Measurements from ENCODE around the gene NKTR. TPM values are rescaled to one million over a fixed set of nuclear protein-coding genes. Genes with fewer than 3 reads are reported as not detected.

NKTR gene
- total RNA-seq, 1 donor from 2014 or later, result 50.0 TPM

DNA sequence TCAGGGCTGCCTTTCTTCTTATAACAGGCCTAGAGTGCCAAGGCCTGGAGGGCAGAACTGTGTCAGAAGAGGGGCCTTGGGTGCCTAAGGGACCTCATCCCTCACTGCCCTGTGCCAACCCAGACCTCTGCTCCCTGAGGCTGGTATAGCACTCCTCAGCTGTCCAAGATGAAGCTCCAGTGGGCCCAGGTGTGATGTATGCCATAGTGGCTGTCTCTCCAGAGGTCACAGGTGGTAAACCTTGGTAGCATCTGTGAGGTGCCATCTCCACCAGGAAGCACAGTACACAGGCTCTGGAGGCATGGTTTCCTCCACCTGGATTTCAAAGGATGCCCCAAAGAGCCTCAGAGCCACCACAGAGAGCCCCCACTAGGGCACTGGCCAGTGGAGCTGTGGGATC, 72.6 kb downstream of the NKTR start:
- Mint-ChIP-seq H3K36me3 (ENCODE audit: low read depth) (no peaks in the 10 kb centered on the region), H3K4me1 (ENCODE audit: low read depth) (peaks cover 9% of the 10 kb centered on the region), H3K9me3 (ENCODE audit: low read depth) (peaks cover 24% of the 10 kb centered on the region), H3K27me3 (ENCODE audit: low read depth) (no peaks in the 10 kb centered on the region), H3K4me3 (ENCODE audit: unreplicated experiment) (no peak overlapping the region), H3K27ac (ENCODE audit: unreplicated experiment) (no peak overlapping the region)
- TF ChIP-seq, protein P1, sequence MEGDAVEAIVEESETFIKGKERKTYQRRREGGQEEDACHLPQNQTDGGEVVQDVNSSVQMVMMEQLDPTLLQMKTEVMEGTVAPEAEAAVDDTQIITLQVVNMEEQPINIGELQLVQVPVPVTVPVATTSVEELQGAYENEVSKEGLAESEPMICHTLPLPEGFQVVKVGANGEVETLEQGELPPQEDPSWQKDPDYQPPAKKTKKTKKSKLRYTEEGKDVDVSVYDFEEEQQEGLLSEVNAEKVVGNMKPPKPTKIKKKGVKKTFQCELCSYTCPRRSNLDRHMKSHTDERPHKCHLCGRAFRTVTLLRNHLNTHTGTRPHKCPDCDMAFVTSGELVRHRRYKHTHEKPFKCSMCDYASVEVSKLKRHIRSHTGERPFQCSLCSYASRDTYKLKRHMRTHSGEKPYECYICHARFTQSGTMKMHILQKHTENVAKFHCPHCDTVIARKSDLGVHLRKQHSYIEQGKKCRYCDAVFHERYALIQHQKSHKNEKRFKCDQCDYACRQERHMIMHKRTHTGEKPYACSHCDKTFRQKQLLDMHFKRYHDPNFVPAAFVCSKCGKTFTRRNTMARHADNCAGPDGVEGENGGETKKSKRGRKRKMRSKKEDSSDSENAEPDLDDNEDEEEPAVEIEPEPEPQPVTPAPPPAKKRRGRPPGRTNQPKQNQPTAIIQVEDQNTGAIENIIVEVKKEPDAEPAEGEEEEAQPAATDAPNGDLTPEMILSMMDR (IDR thresholded peaks at IDR 0.05), result no peak
- DNase-seq (ENCODE audit: low spot score), result no peak

DNA sequence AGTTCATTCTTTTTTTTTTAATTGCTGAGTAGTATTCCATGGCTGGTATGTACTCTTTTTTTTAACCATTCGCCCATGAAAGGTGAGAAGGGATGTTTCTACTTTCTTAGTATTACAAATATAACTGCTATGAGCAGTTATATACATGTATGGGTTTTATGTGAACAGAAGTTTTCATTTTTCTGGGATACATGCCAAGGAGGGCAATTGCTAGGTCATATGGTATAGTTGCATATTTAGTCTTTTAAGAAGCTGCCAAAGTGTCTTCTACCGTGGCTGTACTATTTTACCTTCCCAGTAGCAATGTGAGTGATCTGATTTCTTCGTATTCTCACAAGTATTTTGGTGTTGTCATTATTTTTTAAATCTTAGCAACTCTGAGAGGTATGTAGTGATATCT, 73.7 kb downstream of the NKTR start:
- peaks cover 9% of the 10 kb centered on the region for H3K4me1 Mint-ChIP-seq (ENCODE audit: low read depth)
- H3K27me3 Mint-ChIP-seq (ENCODE audit: low read depth), result peaks cover 2% of the 10 kb centered on the region
- H3K27ac Mint-ChIP-seq (ENCODE audit: unreplicated experiment), result no peak overlapping the region
- H3K9me3 Mint-ChIP-seq (ENCODE audit: low read depth), result peaks cover 20% of the 10 kb centered on the region
- no peaks in the 10 kb centered on the region for H3K36me3 Mint-ChIP-seq (ENCODE audit: low read depth)
- H3K4me3 Mint-ChIP-seq (ENCODE audit: unreplicated experiment), result no peak overlapping the region
- TF ChIP-seq, protein P1 (IDR thresholded peaks at IDR 0.05), result no peak
- no peak for DNase-seq (ENCODE audit: low spot score)

DNA sequence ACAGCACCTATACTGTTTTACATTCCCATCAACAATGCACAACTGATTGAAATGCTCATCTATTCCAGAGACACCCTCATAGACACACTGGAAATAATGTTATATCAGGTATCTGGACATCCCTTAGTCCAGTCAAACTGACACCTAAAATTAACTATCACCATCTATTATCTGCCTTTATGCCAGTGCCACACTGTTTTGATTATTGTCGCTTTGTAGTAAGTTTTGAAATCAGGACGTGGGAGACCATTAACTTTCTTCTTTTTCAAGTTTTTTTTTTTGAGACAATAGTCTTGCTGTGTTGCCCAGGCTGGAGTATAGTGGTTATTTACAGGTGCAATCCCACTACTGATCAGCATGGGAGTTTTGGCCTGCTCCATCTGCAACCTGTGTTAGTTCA, 75.4 kb downstream of the NKTR start:
- Mint-ChIP-seq H3K36me3 (ENCODE audit: low read depth) (no peaks in the 10 kb centered on the region), H3K27me3 (ENCODE audit: low read depth) (peaks cover 2% of the 10 kb centered on the region), H3K9me3 (ENCODE audit: low read depth) (peaks cover 17% of the 10 kb centered on the region), H3K27ac (ENCODE audit: unreplicated experiment) (no peak overlapping the region), H3K4me3 (ENCODE audit: unreplicated experiment) (no peak overlapping the region), H3K4me1 (ENCODE audit: low read depth) (peaks cover 9% of the 10 kb centered on the region)
- TF ChIP-seq, protein P1 (IDR thresholded peaks at IDR 0.05), result no peak
- DNase-seq (ENCODE audit: low spot score), result no peak

DNA sequence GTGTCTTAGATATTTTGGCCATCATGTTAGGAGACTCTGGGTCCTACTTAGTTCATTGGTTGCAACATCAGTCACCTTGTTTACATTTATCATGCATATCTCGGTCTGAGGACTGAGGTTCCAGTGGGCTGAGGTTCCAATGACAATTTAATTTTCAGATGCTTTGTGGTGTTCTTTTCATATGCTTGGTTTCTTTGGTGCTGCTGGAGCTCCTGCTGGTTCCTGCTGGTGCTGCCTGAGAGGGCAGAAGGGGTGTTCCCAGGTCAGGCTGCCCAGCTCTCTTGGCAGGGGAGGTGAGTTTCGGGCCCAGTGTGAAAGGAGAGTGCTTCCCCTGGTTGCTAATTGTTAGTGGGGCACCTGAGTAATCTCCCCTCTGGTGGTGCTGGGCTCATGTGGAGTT, 78.0 kb downstream of the NKTR start:
- Mint-ChIP-seq H3K27me3 (ENCODE audit: low read depth) (peaks cover 6% of the 10 kb centered on the region), H3K9me3 (ENCODE audit: low read depth) (peaks cover 17% of the 10 kb centered on the region), H3K27ac (ENCODE audit: unreplicated experiment) (no peak overlapping the region), H3K36me3 (ENCODE audit: low read depth) (no peaks in the 10 kb centered on the region), H3K4me1 (ENCODE audit: low read depth) (peaks cover 12% of the 10 kb centered on the region), H3K4me3 (ENCODE audit: unreplicated experiment) (no peak overlapping the region)
- TF ChIP-seq, protein P1 (IDR thresholded peaks at IDR 0.05), result no peak
- no peak for DNase-seq (ENCODE audit: low spot score)

DNA sequence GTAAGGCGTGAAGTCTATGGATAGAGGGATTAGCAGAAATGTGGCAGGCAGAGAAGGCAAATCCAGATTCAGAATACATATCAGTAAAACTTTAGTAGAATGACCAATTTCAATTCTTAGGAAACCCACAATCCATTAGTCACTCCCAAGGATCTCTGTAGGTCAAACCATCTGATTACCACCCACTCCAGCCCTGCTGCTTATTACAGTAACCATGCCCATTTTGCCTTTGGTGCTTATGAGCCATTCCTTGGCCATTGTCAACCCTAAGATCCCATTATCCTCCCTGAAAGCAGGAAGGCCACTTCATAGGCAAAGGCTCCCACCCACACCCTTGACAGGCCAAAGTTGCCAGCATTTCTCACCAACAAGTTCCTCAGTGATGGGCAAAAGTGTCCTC, 79.8 kb downstream of the NKTR start:
- DNase-seq (ENCODE audit: low spot score), result no peak
- Mint-ChIP-seq H3K27ac (ENCODE audit: unreplicated experiment) (no peak overlapping the region), H3K9me3 (ENCODE audit: low read depth) (peaks cover 17% of the 10 kb centered on the region), H3K27me3 (ENCODE audit: low read depth) (peaks cover 6% of the 10 kb centered on the region), H3K36me3 (ENCODE audit: low read depth) (no peaks in the 10 kb centered on the region), H3K4me3 (ENCODE audit: unreplicated experiment) (no peak overlapping the region), H3K4me1 (ENCODE audit: low read depth) (peaks cover 18% of the 10 kb centered on the region)
- TF ChIP-seq, protein P1 (IDR thresholded peaks at IDR 0.05), result no peak
